OCI-LY1 (cell line): ENCODE measurements around the gene ZNF844.
"Not testable (repeated sequence)": the region's sequence is repeated elsewhere in the genome, so short reads cannot be mapped to it uniquely, and the experiment has no call there.

Source experiments
- H2AFZ ChIP-seq: fragments of 200-600 bp; sonication (generic), shearing (Covaris generic); 2 replicates; pipeline ENCODE4 v1.6.0; 2014; ENCODE audit warnings: antibody characterized with exemption, mild to moderate bottlenecking, low read length
- H3F3A ChIP-seq: fragments of 200-600 bp; sonication (generic), shearing (Covaris generic); 2 replicates; pipeline ENCODE4 v1.6.0; 2014; ENCODE audit warnings: mild to moderate bottlenecking, antibody characterized with exemption, low read length, moderate library complexity; ENCODE audit not compliant: insufficient read depth
- H3K27ac ChIP-seq: fragments of 200-600 bp; sonication (generic); 2 replicates; pipeline ENCODE4 v1.5.1; 2014; ENCODE audit warnings: low read length, mixed run types, mild to moderate bottlenecking, low read depth; ENCODE audit not compliant: poor library complexity, severe bottlenecking
- H3K27me3 ChIP-seq: fragments of 200-600 bp; sonication (generic); 2 replicates; pipeline ENCODE4 v1.6.0; 2014; ENCODE audit warnings: antibody characterized with exemption, mild to moderate bottlenecking, low read length, moderate library complexity; ENCODE audit not compliant: insufficient read depth
- H3K36me3 ChIP-seq: fragments of 200-600 bp; sonication (generic); 2 replicates; pipeline ENCODE4 v1.6.1; 2014; ENCODE audit warnings: mild to moderate bottlenecking, antibody characterized with exemption, low read length, moderate library complexity, mixed read lengths; ENCODE audit not compliant: insufficient read depth
- H3K4me1 ChIP-seq: fragments of 200-600 bp; sonication (generic); 2 replicates; pipeline ENCODE4 v1.5.1; 2014; ENCODE audit warnings: mild to moderate bottlenecking, low read length, moderate library complexity; ENCODE audit not compliant: insufficient read depth, severe bottlenecking
- H3K4me2 ChIP-seq: fragments of 200-600 bp; sonication (generic), shearing (Covaris generic); 2 replicates; pipeline ENCODE4 v1.6.1; 2014; ENCODE audit warnings: low read length
- H3K4me3 ChIP-seq: fragments of 200-600 bp; sonication (generic); 2 replicates; pipeline ENCODE4 v1.5.1; 2014; ENCODE audit warnings: low read length, low read depth, mild to moderate bottlenecking, mixed read lengths; ENCODE audit not compliant: poor library complexity, severe bottlenecking
- H3K79me2 ChIP-seq: fragments of 200-600 bp; shearing (Covaris generic); 2 replicates; pipeline ENCODE4 v1.6.1; 2016; ENCODE audit warnings: mixed run types, low read length, mixed read lengths; ENCODE audit not compliant: insufficient read depth
- H3K9ac ChIP-seq: fragments of 200-600 bp; sonication (generic), shearing (Covaris generic); 2 replicates; pipeline ENCODE4 v1.6.1; 2014; ENCODE audit warnings: mild to moderate bottlenecking, low read length, mixed read lengths
- H3K9me2 ChIP-seq: fragments of 200-600 bp; sonication (generic), shearing (Covaris generic); 2 replicates; pipeline ENCODE4 v1.6.1; 2014; ENCODE audit warnings: low read depth, mild to moderate bottlenecking, low read length, mixed read lengths
- H3K9me3 ChIP-seq: fragments of 200-600 bp; shearing (Covaris generic); 2 replicates; pipeline ENCODE4 v1.6.1; 2014; ENCODE audit warnings: low read length, mixed read lengths
- H4K20me1 ChIP-seq: fragments of 200-600 bp; sonication (generic), shearing (Covaris generic); 2 replicates; pipeline ENCODE4 v1.6.0; 2016; ENCODE audit warnings: mild to moderate bottlenecking, low read length; ENCODE audit not compliant: insufficient read depth
- EZH2 ChIP-seq: fragments of 200-600 bp; sonication (generic), shearing (Covaris generic); IDR thresholded peaks from 2 replicates; pipeline ENCODE4 v1.8.0; 2017; ENCODE audit warnings: borderline replicate concordance, mixed run types, mild to moderate bottlenecking, antibody characterized with exemption, low read length, moderate library complexity, mixed read lengths
- TF ChIP-seq, protein P1 (sequence below): fragments of 200-600 bp; sonication (generic), shearing (Covaris generic); IDR thresholded peaks from 2 replicates; pipeline ENCODE4 v1.5.1; 2017; ENCODE audit warnings: mild to moderate bottlenecking, antibody characterized with exemption, low read length, moderate library complexity, mixed read lengths

The ZNF844 gene

DNA sequence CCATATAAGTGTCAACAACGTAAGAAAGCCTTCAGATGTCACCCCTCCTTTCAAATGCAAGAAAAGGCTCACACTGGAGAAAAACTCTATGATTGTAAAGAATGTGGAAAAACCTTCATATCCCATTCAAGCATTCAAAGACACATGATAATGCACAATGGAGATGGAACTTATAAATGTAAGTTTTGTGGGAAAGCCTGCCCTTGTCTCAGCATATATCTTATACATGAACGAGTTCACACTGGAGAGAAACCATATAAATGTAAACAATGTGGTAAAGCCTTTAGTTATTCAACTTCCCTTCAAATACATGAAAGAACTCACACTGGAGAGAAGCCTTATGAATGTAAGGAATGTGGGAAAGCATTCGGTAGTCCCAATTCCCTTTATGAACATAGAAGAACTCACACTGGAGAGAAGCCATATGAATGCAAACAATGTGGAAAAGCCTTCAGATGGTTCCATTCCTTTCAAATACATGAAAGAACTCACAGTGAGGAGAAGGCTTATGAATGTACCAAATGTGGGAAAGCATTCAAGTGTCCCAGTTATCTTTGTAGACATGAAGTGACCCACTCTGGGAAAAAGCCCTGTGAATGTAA is 11.1 kb downstream of the ZNF844 start:
- Histone ChIP-seq H3K36me3 (peaks cover 71% of the 10 kb centered on the region), H3K27ac (no peak overlapping the region), H3K9me3 (peaks cover 58% of the 10 kb centered on the region), H3K27me3 (no peaks in the 10 kb centered on the region), H3K4me2 (no peak overlapping the region), H3K9ac (no peak overlapping the region), H3K4me1 (no peaks in the 10 kb centered on the region), H3K9me2 (no peaks in the 10 kb centered on the region), H3K4me3 (no peak overlapping the region), H2AFZ (no peak overlapping the region), H3K79me2 (no peaks in the 10 kb centered on the region), H4K20me1 (no peaks in the 10 kb centered on the region), H3F3A (peaks cover 11% of the 10 kb centered on the region; the same call in 1 of the 2 replicates)
- TF ChIP-seq, protein P1, sequence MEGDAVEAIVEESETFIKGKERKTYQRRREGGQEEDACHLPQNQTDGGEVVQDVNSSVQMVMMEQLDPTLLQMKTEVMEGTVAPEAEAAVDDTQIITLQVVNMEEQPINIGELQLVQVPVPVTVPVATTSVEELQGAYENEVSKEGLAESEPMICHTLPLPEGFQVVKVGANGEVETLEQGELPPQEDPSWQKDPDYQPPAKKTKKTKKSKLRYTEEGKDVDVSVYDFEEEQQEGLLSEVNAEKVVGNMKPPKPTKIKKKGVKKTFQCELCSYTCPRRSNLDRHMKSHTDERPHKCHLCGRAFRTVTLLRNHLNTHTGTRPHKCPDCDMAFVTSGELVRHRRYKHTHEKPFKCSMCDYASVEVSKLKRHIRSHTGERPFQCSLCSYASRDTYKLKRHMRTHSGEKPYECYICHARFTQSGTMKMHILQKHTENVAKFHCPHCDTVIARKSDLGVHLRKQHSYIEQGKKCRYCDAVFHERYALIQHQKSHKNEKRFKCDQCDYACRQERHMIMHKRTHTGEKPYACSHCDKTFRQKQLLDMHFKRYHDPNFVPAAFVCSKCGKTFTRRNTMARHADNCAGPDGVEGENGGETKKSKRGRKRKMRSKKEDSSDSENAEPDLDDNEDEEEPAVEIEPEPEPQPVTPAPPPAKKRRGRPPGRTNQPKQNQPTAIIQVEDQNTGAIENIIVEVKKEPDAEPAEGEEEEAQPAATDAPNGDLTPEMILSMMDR: no peak
- TF ChIP-seq EZH2: no peak

DNA sequence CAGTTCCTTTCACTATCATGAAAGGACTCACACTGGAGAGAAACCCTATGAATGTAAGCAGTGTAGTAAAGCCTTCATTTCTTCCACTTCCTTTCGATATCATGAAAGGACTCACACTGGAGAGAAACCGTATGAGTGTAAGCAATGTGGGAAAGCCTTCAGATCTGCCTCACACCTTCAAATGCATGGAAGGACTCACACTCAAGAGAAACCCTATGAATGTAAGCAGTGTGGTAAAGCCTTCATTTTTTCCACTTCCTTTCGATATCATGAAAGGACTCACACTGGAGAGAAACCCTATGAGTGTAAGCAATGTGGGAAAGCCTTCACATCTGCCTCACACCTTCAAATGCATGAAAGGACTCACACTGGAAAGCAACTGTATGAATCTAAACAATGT is 11.8 kb downstream of the ZNF844 start:
- H3K9me2 ChIP-seq, H3K9ac ChIP-seq, H2AFZ ChIP-seq, H3K4me3 ChIP-seq, H3K4me1 ChIP-seq, H3K27me3 ChIP-seq, H4K20me1 ChIP-seq, H3K79me2 ChIP-seq, H3K27ac ChIP-seq, H3K4me2 ChIP-seq: not testable (repeated sequence)
- Histone ChIP-seq H3K36me3 (peaks cover 64% of the 10 kb centered on the region), H3K9me3 (peaks cover 58% of the 10 kb centered on the region), H3F3A (peaks cover 11% of the 10 kb centered on the region; the same call in 1 of the 2 replicates)

DNA sequence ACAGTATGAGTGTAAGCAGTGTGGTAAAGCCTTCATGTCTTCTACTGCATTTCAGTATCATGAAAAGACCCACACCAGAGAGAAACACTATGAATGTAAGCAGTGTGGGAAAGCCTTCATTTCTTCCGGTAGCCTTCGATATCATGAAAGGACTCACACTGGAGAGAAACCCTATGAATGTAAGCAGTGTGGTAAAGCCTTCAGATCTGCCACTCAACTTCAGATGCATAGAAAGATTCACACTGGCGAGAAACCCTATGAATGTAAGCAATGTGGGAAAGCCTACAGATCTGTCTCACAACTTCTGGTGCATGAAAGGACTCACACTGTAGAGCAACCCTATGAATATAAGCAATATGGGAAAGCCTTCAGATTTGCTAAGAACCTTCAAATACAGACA is 12.8 kb downstream of the ZNF844 start:
- peaks cover 52% of the 10 kb centered on the region for H3K9me3 ChIP-seq
- no peak overlapping the region for H3K9ac ChIP-seq
- no peaks in the 10 kb centered on the region for H3K79me2 ChIP-seq
- no peak overlapping the region for H3K27ac ChIP-seq
- H3K27me3 ChIP-seq: no peaks in the 10 kb centered on the region
- no peaks in the 10 kb centered on the region for H3K9me2 ChIP-seq
- H4K20me1 ChIP-seq: no peaks in the 10 kb centered on the region
- H2AFZ ChIP-seq: no peak overlapping the region
- peaks cover 63% of the 10 kb centered on the region for H3K36me3 ChIP-seq
- H3K4me1 ChIP-seq: no peaks in the 10 kb centered on the region
- H3K4me2 ChIP-seq: no peak overlapping the region
- H3F3A ChIP-seq: peaks cover 11% of the 10 kb centered on the region; the same call in 1 of the 2 replicates
- TF ChIP-seq EZH2: no peak
- TF ChIP-seq, protein P1: no peak
- no peak overlapping the region for H3K4me3 ChIP-seq

DNA sequence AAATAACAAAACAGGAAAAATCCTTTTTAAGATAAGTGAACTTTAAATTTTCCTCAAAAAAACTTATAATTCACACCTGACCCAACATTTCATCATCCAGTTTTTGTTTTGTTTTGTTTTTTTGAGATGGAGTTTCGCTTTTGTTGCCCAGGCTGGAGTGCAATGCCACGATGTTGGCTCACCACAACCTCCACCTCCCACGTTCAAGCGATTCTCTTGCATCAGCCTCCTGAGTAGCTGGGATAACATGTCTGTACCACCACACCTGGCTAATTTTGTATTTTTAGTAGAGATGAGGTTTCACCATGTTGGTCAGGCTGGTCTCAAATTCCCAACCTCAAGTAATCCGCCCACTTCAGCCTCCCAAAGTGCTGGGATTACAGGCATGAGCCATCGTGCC is 18.8 kb downstream of the ZNF844 start:
- H3K4me1 ChIP-seq, H4K20me1 ChIP-seq, H3K9me3 ChIP-seq, H2AFZ ChIP-seq, H3K36me3 ChIP-seq, H3K27ac ChIP-seq, H3K9ac ChIP-seq, H3K79me2 ChIP-seq, H3K4me2 ChIP-seq, H3K27me3 ChIP-seq, H3F3A ChIP-seq, H3K9me2 ChIP-seq, H3K4me3 ChIP-seq: not testable (repeated sequence)
